Colonic mucosa (tissue), 4 donors: ENCODE measurements around the gene IFNA21. TPM values are rescaled to one million over a fixed set of nuclear protein-coding genes. Genes with fewer than 3 reads are reported as not detected.
"Not testable (repeated sequence)": the region's sequence is repeated elsewhere in the genome, so short reads cannot be mapped to it uniquely, and the experiment has no call there.

ENCODE experiments used
- DNase-seq: peaks from one replicate; pipeline ENCODE4 v3.0.0-alpha.2; 2020
- H3K27ac ChIP-seq: fragments of 200-600 bp; one replicate; pipeline ENCODE4 v1.8.0; 2021
- H3K27me3 ChIP-seq: fragments of 200-600 bp; one replicate; pipeline ENCODE4 v1.8.0; 2021
- H3K36me3 ChIP-seq: fragments of 200-600 bp; one replicate; pipeline ENCODE4 v1.8.0; 2021
- H3K4me1 ChIP-seq: fragments of 200-600 bp; one replicate; pipeline ENCODE4 v1.8.0; 2021; ENCODE audit warnings: mild to moderate bottlenecking
- H3K4me3 ChIP-seq: fragments of 200-600 bp; one replicate; pipeline ENCODE4 v1.8.0; 2021
- H3K9ac ChIP-seq, 2 donors: one replicate each; pipeline ENCODE4 v1.7.0; 2013; ENCODE audit warnings: control low read depth in 2 of 2, low read depth in 2 of 2, low read length in 2 of 2
- H3K9me3 ChIP-seq: fragments of 200-600 bp; one replicate; pipeline ENCODE4 v1.8.0; 2021
- CTCF ChIP-seq: fragments of 200-600 bp; IDR thresholded peaks from one replicate; pipeline ENCODE4 v1.8.0; 2022; ENCODE audit warnings: antibody characterized with exemption, mild to moderate bottlenecking
- intact Hi-C: fragments of 100-400 bp; cut with DNase I; formaldehyde crosslinking; loops from one replicate; pipeline ENCODE4 v1.14.1; 2022
- total RNA-seq, 2 donors: library from RNA; stranded (reverse); fragmentation: NEBNext Ultra II Directional in 1 of 2; extraction: Animal tissue kit (Norgen Biotek cat#: 25700) in 1 of 2; gene quantifications; one replicate each; pipeline ENCODE4 v1.2.1, GENCODE V29; 2021
- donor health status: healthy.
- donor health status: DM: no; HTN: no; CAD: no.
- donor health status: DM: no; HTN: no; CAD: no.

Gene IFNA21
- total RNA-seq, 2 donors from 2014 or later: not detected

- H3K27ac ChIP-seq: no peak overlapping the region
- no peak overlapping the region for H3K4me3 ChIP-seq
- intact Hi-C loops: no loop called here
- no peaks in the 10 kb centered on the region for H3K27me3 ChIP-seq
- no peaks in the 10 kb centered on the region for H3K4me1 ChIP-seq
- H3K9ac ChIP-seq: no peak overlapping the region
- DNase-seq: no peak
- H3K9me3 ChIP-seq: no peaks in the 10 kb centered on the region
- H3K36me3 ChIP-seq: no peaks in the 10 kb centered on the region
- TF ChIP-seq CTCF: no peak
These were observed 21.9 kb downstream of the IFNA21 start for GRCh38 chr9:21144603-21145002.

- Histone ChIP-seq H3K4me1 (no peaks in the 10 kb centered on the region), H3K36me3 (no peaks in the 10 kb centered on the region), H3K27me3 (no peaks in the 10 kb centered on the region), H3K4me3 (no peak within 1 kb of the TSS), H3K9me3 (no peaks in the 10 kb centered on the region), H3K9ac (no peak within 1 kb of the TSS), H3K27ac (no peak within 1 kb of the TSS)
- no peak for DNase-seq
- intact Hi-C loops: no loop called here
- no peak for TF ChIP-seq CTCF
These were observed 25.0 kb downstream of the IFNA21 start, which contains the start of gene IFNW1 for GRCh38 chr9:21141427-21141882. IFNW1 (minus strand) TSS chr9:21141832; CDS start chr9:21141570, 262 bp downstream.

DNA sequence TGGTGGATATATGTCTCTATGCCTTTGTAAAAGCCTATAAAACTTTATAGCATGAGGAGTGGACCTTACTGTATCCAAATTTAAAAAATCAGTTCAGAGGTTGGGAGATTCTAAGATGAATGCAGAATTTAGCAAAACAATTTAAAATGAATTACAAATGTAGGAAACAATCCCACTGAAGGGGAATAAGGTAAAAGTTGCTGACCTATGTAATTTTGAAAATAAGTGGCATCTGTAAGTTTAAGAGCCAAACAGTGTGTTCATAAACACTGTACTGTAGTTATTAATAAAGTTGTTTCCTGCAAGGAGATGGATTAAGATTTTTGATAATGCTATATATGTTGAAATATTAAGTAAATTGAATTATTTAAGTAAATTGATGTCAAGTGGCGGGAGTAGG lies 29.4 kb downstream of the IFNA21 start:
- Histone ChIP-seq H3K9ac (no peak overlapping the region), H3K27ac (no peak overlapping the region), H3K9me3 (no peaks in the 10 kb centered on the region), H3K4me3 (no peak overlapping the region), H3K4me1 (no peaks in the 10 kb centered on the region), H3K36me3 (no peaks in the 10 kb centered on the region), H3K27me3 (no peaks in the 10 kb centered on the region)
- intact Hi-C loops: no loop called here
- no peak for TF ChIP-seq CTCF
- DNase-seq: no peak

DNA sequence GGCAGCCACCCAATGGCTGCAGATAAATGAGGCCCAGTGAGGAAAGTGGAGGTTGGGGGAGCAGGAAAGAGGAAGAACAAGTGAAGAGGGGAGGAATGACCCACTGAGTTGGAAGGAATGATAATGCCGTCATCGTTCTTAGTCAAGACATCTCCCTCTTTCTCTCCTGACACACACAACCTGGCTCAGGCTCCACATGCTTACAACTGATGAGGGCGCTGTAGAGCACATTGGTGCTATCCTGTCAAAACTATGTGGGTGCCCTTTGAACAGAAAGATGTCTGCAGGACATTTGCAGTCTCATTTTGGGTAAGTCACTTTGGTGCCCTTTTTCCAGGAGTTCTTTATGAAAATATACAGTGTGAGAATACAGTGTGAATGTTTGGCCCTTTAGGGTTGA lies 30.7 kb downstream of the IFNA21 start:
- H3K4me3 ChIP-seq: no peak overlapping the region
- TF ChIP-seq CTCF: no peak
- no peaks in the 10 kb centered on the region for H3K9me3 ChIP-seq
- intact Hi-C loops: no loop called here
- no peaks in the 10 kb centered on the region for H3K4me1 ChIP-seq
- no peaks in the 10 kb centered on the region for H3K27me3 ChIP-seq
- H3K9ac ChIP-seq: no peak overlapping the region
- H3K36me3 ChIP-seq: no peaks in the 10 kb centered on the region
- DNase-seq: no peak
- H3K27ac ChIP-seq: no peak overlapping the region

GRCh38 chr9:21128186-21128585 lies 38.3 kb downstream of the IFNA21 start:
- H3K27me3 ChIP-seq, DNase-seq, H3K4me3 ChIP-seq, H3K9ac ChIP-seq, H3K9me3 ChIP-seq, H3K27ac ChIP-seq, H3K36me3 ChIP-seq, H3K4me1 ChIP-seq, intact Hi-C loops: not testable (repeated sequence)

DNA sequence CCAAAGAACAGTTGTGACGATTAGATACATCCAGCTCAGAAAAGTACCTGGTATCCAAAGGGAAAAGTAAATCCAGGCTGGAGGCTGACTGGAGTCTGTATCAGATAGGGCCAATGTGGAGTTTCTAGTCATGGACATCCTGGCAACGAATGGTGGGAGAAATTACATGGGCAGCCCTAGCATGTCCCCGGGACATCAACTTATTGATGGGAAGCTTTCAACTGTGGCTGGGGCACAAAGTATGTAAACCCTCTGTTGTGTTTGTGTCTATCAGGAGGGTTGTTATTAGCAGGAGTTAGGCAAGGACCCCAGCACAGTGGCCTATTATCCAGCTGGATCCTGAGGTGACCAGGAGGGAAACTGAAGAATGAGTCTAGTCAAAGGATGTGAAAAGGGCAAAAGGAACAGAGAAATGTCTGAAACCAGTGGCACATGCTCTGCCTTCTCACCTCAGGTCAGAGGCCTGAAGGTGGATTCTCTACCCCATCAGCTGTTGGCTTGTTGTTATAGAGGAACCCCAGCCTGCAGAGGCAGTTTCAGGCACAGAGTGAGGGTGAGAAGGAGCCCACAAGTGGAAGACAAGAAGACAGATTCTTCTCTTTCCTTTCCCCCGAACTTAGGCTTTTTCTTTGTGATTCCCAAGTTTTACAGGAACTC lies 44.7 kb downstream of the IFNA21 start:
- H3K9me3 ChIP-seq: no peaks in the 10 kb centered on the region
- no peaks in the 10 kb centered on the region for H3K36me3 ChIP-seq
- intact Hi-C loops: loop anchor here (5.0 kb wide), 1 partner anchor 1204 kb away; no protein-coding TSS in a partner anchor
- DNase-seq: no peak
- TF ChIP-seq CTCF: no peak
- H3K9ac ChIP-seq: no peak overlapping the region
- no peak overlapping the region for H3K27ac ChIP-seq
- H3K4me3 ChIP-seq: no peak overlapping the region
- no peaks in the 10 kb centered on the region for H3K27me3 ChIP-seq
- H3K4me1 ChIP-seq: no peaks in the 10 kb centered on the region
